Panc1 (cell line): ENCODE measurements around the gene ALPL.

Experiments used
- CTCF ChIP-seq: fragments of 450-650 bp; IDR thresholded peaks from 2 replicates; pipeline ENCODE4 v1.5.1; 2017; ENCODE audit warnings: mild to moderate bottlenecking
- POLR2AphosphoS5 ChIP-seq: IDR thresholded peaks from 2 replicates; pipeline ENCODE4 v1.6.1; 2012; ENCODE audit warnings: mild to moderate bottlenecking, low read depth, low read length, moderate library complexity

- TF ChIP-seq CTCF (no peak), POLR2AphosphoS5 (no peak)
Measured at GRCh38 chr1:21537932-21538630, 28.9 kb downstream of the ALPL start.
